BJ (cell line): ENCODE measurements around the gene MAPK1. TPM values are rescaled to one million over a fixed set of nuclear protein-coding genes. Genes with fewer than 3 reads are reported as not detected.

Source experiments
- CTCF ChIA-PET: fragments of 350-600 bp; formaldehyde crosslinking; extraction: SDS; loops from one replicate; lab custom pipeline; 2021; ENCODE audit warnings: antibody characterized with exemption, inconsistent platforms; lab: Yijun Ruan, JAX
- POLR2A ChIA-PET: fragments of 300-600 bp; sonication (Branson Sonifier 250); formaldehyde crosslinking; extraction: SDS; loops from one replicate; lab custom pipeline; 2021; ENCODE audit warnings: antibody characterized with exemption; lab: Charles Lee
- DNase-seq: peaks from one replicate; pipeline ENCODE4 v3.0.0-alpha.2; 2011; ENCODE audit warnings: low read depth
- H3K27me3 ChIP-seq: 2 replicates; pipeline ENCODE4 v1.6.0; 2011; ENCODE audit warnings: low read length; ENCODE audit not compliant: control insufficient read depth, insufficient read depth
- H3K36me3 ChIP-seq: 2 replicates; pipeline ENCODE4 v1.5.1; 2011; ENCODE audit warnings: low read length; ENCODE audit not compliant: control insufficient read depth, insufficient read depth
- H3K4me3 ChIP-seq: 2 replicates; pipeline ENCODE4 v1.5.1; 2011; ENCODE audit warnings: low read depth, mild to moderate bottlenecking, control low read depth, low read length
- polyA plus RNA-seq: library from polyadenylated mRNA; depleted of rRNA; stranded (reverse); fragments of >200 nt; gene quantifications from 2 replicates; pipeline ENCODE4 v1.2.3, GENCODE V29; 2011
- TF ChIP-seq, protein P1 (sequence below): IDR thresholded peaks from 2 replicates; pipeline ENCODE4 v1.5.1; 2011; ENCODE audit warnings: low read depth, mild to moderate bottlenecking, control low read depth, inconsistent platforms, low read length, moderate library complexity; ENCODE audit not compliant: insufficient read depth

MAPK1 gene
- polyA plus RNA-seq, 1 experiment = 119 TPM

GRCh38 chr22:21759646-21760376 is 107.6 kb downstream of the MAPK1 start:
- ChIA-PET CTCF (interaction anchor here (1.2 to 1.9 kb wide), 2 partner anchors 10 to 178 kb away, joined by 4 to 7 read pairs; no protein-coding TSS in a partner anchor), POLR2A (no interaction called here)
- DNase-seq = no peak
- Histone ChIP-seq H3K27me3 (no peaks in the 10 kb centered on the region), H3K36me3 (peaks cover 11% of the 10 kb centered on the region), H3K4me3 (no peak overlapping the region)
- TF ChIP-seq, protein P1, sequence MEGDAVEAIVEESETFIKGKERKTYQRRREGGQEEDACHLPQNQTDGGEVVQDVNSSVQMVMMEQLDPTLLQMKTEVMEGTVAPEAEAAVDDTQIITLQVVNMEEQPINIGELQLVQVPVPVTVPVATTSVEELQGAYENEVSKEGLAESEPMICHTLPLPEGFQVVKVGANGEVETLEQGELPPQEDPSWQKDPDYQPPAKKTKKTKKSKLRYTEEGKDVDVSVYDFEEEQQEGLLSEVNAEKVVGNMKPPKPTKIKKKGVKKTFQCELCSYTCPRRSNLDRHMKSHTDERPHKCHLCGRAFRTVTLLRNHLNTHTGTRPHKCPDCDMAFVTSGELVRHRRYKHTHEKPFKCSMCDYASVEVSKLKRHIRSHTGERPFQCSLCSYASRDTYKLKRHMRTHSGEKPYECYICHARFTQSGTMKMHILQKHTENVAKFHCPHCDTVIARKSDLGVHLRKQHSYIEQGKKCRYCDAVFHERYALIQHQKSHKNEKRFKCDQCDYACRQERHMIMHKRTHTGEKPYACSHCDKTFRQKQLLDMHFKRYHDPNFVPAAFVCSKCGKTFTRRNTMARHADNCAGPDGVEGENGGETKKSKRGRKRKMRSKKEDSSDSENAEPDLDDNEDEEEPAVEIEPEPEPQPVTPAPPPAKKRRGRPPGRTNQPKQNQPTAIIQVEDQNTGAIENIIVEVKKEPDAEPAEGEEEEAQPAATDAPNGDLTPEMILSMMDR = no peak

DNA sequence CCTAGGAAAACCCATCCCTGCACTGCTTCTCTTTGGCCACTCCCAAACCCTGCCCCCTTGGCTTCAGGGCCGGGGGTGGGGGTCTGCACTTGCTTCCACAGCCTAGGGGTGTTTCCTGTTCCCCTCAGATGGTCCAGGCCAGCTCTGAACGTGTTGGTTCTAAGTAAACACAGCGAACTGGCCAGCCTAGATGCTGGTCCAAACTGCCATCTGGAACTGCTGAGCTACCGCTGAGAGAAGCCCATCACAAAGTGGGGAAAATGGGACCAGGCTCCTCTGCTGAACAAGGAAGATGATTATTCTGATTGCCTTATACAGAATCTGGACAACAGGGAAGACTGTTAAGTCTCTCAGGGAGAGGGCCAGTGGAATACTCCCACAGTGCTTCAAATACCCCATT is 108.4 kb downstream of the MAPK1 start:
- Histone ChIP-seq H3K4me3 (no peak overlapping the region), H3K27me3 (no peaks in the 10 kb centered on the region), H3K36me3 (peaks cover 11% of the 10 kb centered on the region)
- CTCF ChIA-PET = no interaction called here
- POLR2A ChIA-PET = no interaction called here
- no peak for DNase-seq
- TF ChIP-seq, protein P1 = no peak

- ChIA-PET CTCF (no interaction called here), POLR2A (no interaction called here)
- TF ChIP-seq, protein P1 = no peak
- Histone ChIP-seq H3K36me3 (peaks cover 5% of the 10 kb centered on the region), H3K4me3 (no peak overlapping the region), H3K27me3 (no peaks in the 10 kb centered on the region)
- no peak for DNase-seq
These were observed 109.2 kb downstream of the MAPK1 start for GRCh38 chr22:21758091-21758864.

DNA sequence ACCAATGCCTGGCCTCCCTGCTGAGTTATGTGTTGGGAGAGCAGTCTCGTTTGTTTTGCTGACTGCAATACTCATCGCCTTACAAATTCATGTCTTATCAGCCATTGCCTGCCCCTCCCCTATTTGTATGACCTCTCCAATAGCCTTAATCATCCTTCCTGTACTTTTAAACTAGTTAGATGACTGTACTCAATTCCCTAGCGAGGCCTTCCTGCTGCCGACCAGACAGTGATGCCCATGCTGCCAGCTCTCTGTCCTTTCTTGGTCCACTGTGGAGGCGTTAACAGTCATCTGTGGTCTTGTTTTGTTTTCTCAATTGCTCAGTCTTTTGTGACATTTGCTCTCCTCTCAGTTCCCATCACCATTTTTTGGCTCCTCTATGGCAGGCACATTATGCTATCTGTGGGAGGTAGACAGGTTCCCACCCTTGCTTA is 111.6 kb downstream of the MAPK1 start:
- Histone ChIP-seq H3K36me3 (peaks cover 5% of the 10 kb centered on the region), H3K4me3 (no peak overlapping the region), H3K27me3 (no peaks in the 10 kb centered on the region)
- ChIA-PET CTCF (no interaction called here), POLR2A (interaction anchor here (0.7 kb wide), 1 partner anchor 109 kb away, joined by 3 read pairs; no protein-coding TSS in a partner anchor)
- DNase-seq = no peak
- TF ChIP-seq, protein P1 = no peak

DNA sequence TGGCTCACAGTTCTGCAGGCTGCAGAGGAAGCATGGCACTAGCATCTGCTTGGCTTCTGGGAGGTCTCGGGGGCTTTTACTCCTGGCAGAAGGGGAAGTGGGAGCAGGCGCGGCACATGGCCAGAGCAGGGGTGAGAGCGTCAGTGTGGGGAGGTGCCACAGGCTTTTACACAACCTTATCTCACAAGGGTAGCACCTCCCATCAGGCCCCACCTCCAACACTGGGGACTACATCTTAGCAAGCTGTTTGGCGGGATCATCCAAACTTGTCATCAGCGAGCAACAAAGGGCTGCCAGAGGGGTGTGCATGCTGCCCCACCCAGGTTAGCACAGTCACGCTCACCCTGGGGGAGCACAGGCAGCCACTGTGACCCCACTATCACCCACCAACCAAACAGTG is 112.9 kb downstream of the MAPK1 start:
- Histone ChIP-seq H3K27me3 (no peaks in the 10 kb centered on the region), H3K36me3 (peaks cover 5% of the 10 kb centered on the region), H3K4me3 (no peak overlapping the region)
- ChIA-PET POLR2A (interaction anchor here (0.6 kb wide), 1 partner anchor 100 kb away, joined by 3 read pairs; no protein-coding TSS in a partner anchor), CTCF (interaction anchor here (0.6 kb wide), 1 partner anchor 92 kb away, joined by 3 read pairs; no protein-coding TSS in a partner anchor)
- TF ChIP-seq, protein P1 = no peak
- no peak for DNase-seq
